Cardiac muscle cell (in vitro differentiated cells and primary cell): Measurements from ENCODE around the gene ETV5. TPM values are rescaled to one million over a fixed set of nuclear protein-coding genes. Genes with fewer than 3 reads are reported as not detected.

ENCODE experiments used
- DNase-seq, 2 donors: peaks; one replicate each; pipeline versions ENCODE4 v3.0.0 to v3.0.0-alpha.2; 2010 to 2017; ENCODE audit warnings: low read depth in 1 of 2, low spot score in 1 of 2
- H3K27ac ChIP-seq: fragments of 200-600 bp; sonication (generic); 2 replicates; pipeline ENCODE4 v1.5.1; 2016
- H3K27me3 ChIP-seq: fragments of 200-600 bp; sonication (generic); 2 replicates; pipeline ENCODE4 v1.6.0; 2016; ENCODE audit warnings: control low read depth
- H3K36me3 ChIP-seq: fragments of 200-600 bp; sonication (generic); 2 replicates; pipeline ENCODE4 v1.5.1; 2016; ENCODE audit warnings: control low read depth
- H3K4me1 ChIP-seq: fragments of 200-600 bp; sonication (generic); 2 replicates; pipeline ENCODE4 v1.8.1; 2017; ENCODE audit warnings: low read depth, mild to moderate bottlenecking, mixed run types
- H3K4me3 ChIP-seq: fragments of 200-600 bp; sonication (generic); 2 replicates; pipeline ENCODE4 v1.5.1; 2016; ENCODE audit warnings: mild to moderate bottlenecking
- H3K9me3 ChIP-seq: fragments of 200-600 bp; sonication (generic); 2 replicates; pipeline ENCODE4 v1.5.1; 2017; ENCODE audit warnings: low read depth, mild to moderate bottlenecking, control low read depth
- CTCF ChIP-seq: IDR thresholded peaks from 2 replicates; pipeline ENCODE4 v1.5.1; 2012; ENCODE audit warnings: low read depth, mild to moderate bottlenecking, low read length
- polyA plus RNA-seq: library from polyadenylated mRNA; unstranded; fragments of >200 nt; fragmentation: Nextera tagmentation; extraction: Ambion mirVana; gene quantifications from 2 replicates; pipeline ENCODE4 v1.2.1, GENCODE V29; 2016
- total RNA-seq: library from RNA; depleted of rRNA; stranded (reverse); fragments of >200 nt; gene quantifications from 2 replicates; pipeline ENCODE4 v1.2.3, GENCODE V29; 2016

Gene ETV5
- total and polyA plus RNA-seq, 2 experiments from 2014 or later, result 16.3 to 29.3 TPM

GRCh38 chr3:186080849-186081438 lies 27.9 kb downstream of the ETV5 start:
- Histone ChIP-seq H3K27me3 (no peaks in the 10 kb centered on the region), H3K9me3 (no peaks in the 10 kb centered on the region), H3K27ac (no peak overlapping the region), H3K36me3 (no peaks in the 10 kb centered on the region), H3K4me1 (peaks cover 32% of the 10 kb centered on the region), H3K4me3 (no peak overlapping the region)
- DNase-seq, result no peak
- no peak for TF ChIP-seq CTCF

- H3K27me3 ChIP-seq, result no peaks in the 10 kb centered on the region
- H3K4me1 ChIP-seq, result peaks cover 32% of the 10 kb centered on the region
- DNase-seq, result no peak
- no peaks in the 10 kb centered on the region for H3K9me3 ChIP-seq
- no peak overlapping the region for H3K4me3 ChIP-seq
- no peak for TF ChIP-seq CTCF
- H3K27ac ChIP-seq, result no peak overlapping the region
- H3K36me3 ChIP-seq, result no peaks in the 10 kb centered on the region
Observed at GRCh38 chr3:186079925-186080324, 29.0 kb downstream of the ETV5 start.

- H3K36me3 ChIP-seq, result no peaks in the 10 kb centered on the region
Observed at GRCh38 chr3:186077466-186077865, 31.4 kb downstream of the ETV5 start.

GRCh38 chr3:186075931-186076567 lies 32.8 kb downstream of the ETV5 start:
- DNase-seq, result no peak
- Histone ChIP-seq H3K9me3 (no peaks in the 10 kb centered on the region), H3K4me1 (peaks cover 11% of the 10 kb centered on the region), H3K4me3 (no peak overlapping the region), H3K27me3 (no peaks in the 10 kb centered on the region), H3K36me3 (no peaks in the 10 kb centered on the region), H3K27ac (no peak overlapping the region)
- no peak for TF ChIP-seq CTCF

More at GRCh38 chr3:186077466-186077865, 31.4 kb downstream of the ETV5 start:
- no peaks in the 10 kb centered on the region for H3K9me3 ChIP-seq
- H3K4me1 ChIP-seq, result peaks cover 15% of the 10 kb centered on the region
- DNase-seq, result peak in 1 of 2 donors; percentile 34
- TF ChIP-seq CTCF, result no peak
- H3K4me3 ChIP-seq, result no peak overlapping the region
- no peaks in the 10 kb centered on the region for H3K27me3 ChIP-seq
- no peak overlapping the region for H3K27ac ChIP-seq

- no peak for DNase-seq
- Histone ChIP-seq H3K36me3 (no peaks in the 10 kb centered on the region), H3K4me1 (peaks cover 7% of the 10 kb centered on the region), H3K27me3 (no peaks in the 10 kb centered on the region), H3K27ac (no peak overlapping the region), H3K4me3 (no peak overlapping the region), H3K9me3 (no peaks in the 10 kb centered on the region)
- TF ChIP-seq CTCF, result no peak
Observed at GRCh38 chr3:186075489-186075888, 33.4 kb downstream of the ETV5 start.
